PC-9 (cell line): ENCODE results near the gene DRD1. TPM values are rescaled to one million over a fixed set of nuclear protein-coding genes. Genes with fewer than 3 reads are reported as not detected.
"Not testable (repeated sequence)": the region's sequence is repeated elsewhere in the genome, so short reads cannot be mapped to it uniquely, and the experiment has no call there.

ENCODE experiments used
- BruUV-seq: library from RNA; stranded (reverse); fragments of 400-500 nt; replicated peaks from 2 replicates; lab custom pipeline; 2021; lab: Mats Ljungman, UMichigan
- CTCF ChIA-PET: fragments of 300-600 bp; sonication (Branson Sonifier 250); formaldehyde crosslinking; loops from one replicate; lab custom pipeline; 2022; ENCODE audit warnings: antibody characterized with exemption; lab: Charles Lee
- POLR2A ChIA-PET: fragments of 300-600 bp; sonication (Branson Sonifier 250); formaldehyde crosslinking; loops from one replicate; lab custom pipeline; 2022; ENCODE audit warnings: antibody characterized with exemption; ENCODE audit not compliant: unreplicated experiment; lab: Charles Lee
- DNase-seq, 2 experiments: peaks; one replicate each; pipeline versions ENCODE4 v3.0.0 to v3.0.0-alpha.2; 2015 to 2022; ENCODE audit warnings: mixed read lengths in 1 of 2
- H2AFZ ChIP-seq: fragments of 200-600 bp; sonication (generic); 2 replicates; pipeline ENCODE4 v1.8.1; 2017; ENCODE audit warnings: antibody characterized with exemption
- H3F3A ChIP-seq: fragments of 200-600 bp; sonication (generic); 2 replicates; pipeline ENCODE4 v1.8.1; 2017; ENCODE audit warnings: antibody characterized with exemption, mild to moderate bottlenecking, low read depth; ENCODE audit not compliant: insufficient read depth
- H3K27ac ChIP-seq: fragments of 200-600 bp; sonication (generic); 2 replicates; pipeline ENCODE4 v1.6.1; 2016; ENCODE audit warnings: mixed run types
- H3K27me3 ChIP-seq: fragments of 200-600 bp; sonication (generic); 2 replicates; pipeline ENCODE4 v1.6.1; 2016; ENCODE audit warnings: low read depth, mixed run types; ENCODE audit not compliant: insufficient read depth
- H3K36me3 ChIP-seq: fragments of 200-600 bp; sonication (generic); 2 replicates; pipeline ENCODE4 v1.6.1; 2016; ENCODE audit warnings: low read depth, mixed run types
- H3K4me1 ChIP-seq: fragments of 200-600 bp; sonication (generic); replicated peaks from 2 replicates; pipeline ENCODE4 v1.6.1; 2016; ENCODE audit warnings: mixed run types; ENCODE audit not compliant: insufficient read depth
- H3K4me2 ChIP-seq: fragments of 200-600 bp; sonication (generic); 2 replicates; pipeline ENCODE4 v1.6.1; 2017; ENCODE audit warnings: mixed run types
- H3K4me3 ChIP-seq: fragments of 200-600 bp; sonication (generic); 2 replicates; pipeline ENCODE4 v1.6.1; 2016; ENCODE audit warnings: mixed run types
- H3K79me2 ChIP-seq: fragments of 200-600 bp; sonication (generic); 2 replicates; pipeline ENCODE4 v1.6.1; 2017; ENCODE audit warnings: low read depth, mixed run types
- H3K9me2 ChIP-seq: fragments of 200-600 bp; sonication (generic); 2 replicates; pipeline ENCODE4 v1.8.1; 2017; ENCODE audit warnings: mild to moderate bottlenecking; ENCODE audit not compliant: insufficient read depth
- H3K9me3 ChIP-seq: fragments of 200-600 bp; sonication (generic); 2 replicates; pipeline ENCODE4 v1.8.1; 2016; ENCODE audit warnings: low read depth; ENCODE audit not compliant: insufficient read depth
- H4K20me1 ChIP-seq: fragments of 200-600 bp; sonication (generic); 2 replicates; pipeline ENCODE4 v1.8.1; 2017; ENCODE audit not compliant: insufficient read depth
- CTCF ChIP-seq: fragments of 200-600 bp; sonication (generic); conservative IDR thresholded peaks from 2 replicates; pipeline ENCODE4 v1.6.1; 2017; ENCODE audit warnings: mixed run types, antibody characterized with exemption, mild to moderate bottlenecking, moderate library complexity
- EZH2 ChIP-seq: fragments of 200-600 bp; sonication (generic); IDR thresholded peaks from 2 replicates; pipeline ENCODE4 v1.8.0; 2017; ENCODE audit warnings: antibody characterized with exemption, low read depth
- intact Hi-C: fragments of 100-400 bp; cut with micrococcal nuclease; formaldehyde crosslinking; loops from one replicate; pipeline ENCODE4 v1.10.0; 2022; ENCODE audit not compliant: unreplicated experiment
- total RNA-seq: library from RNA; stranded (reverse); gene quantifications from 2 replicates; pipeline ENCODE4 v1.2.3, GENCODE V29; 2021

DRD1 gene
- total RNA-seq, 1 experiment from 2014 or later: not detected

- intact Hi-C loops: no loop called here
- Histone ChIP-seq H3K4me3 (no peak overlapping the region), H3K36me3 (no peaks in the 10 kb centered on the region), H3K27me3 (peaks cover 59% of the 10 kb centered on the region), H3K9me2 (no peaks in the 10 kb centered on the region), H3K27ac (no peak overlapping the region), H3K4me2 (no peak overlapping the region), H3K9me3 (no peaks in the 10 kb centered on the region), H3K4me1 (no peaks in the 10 kb centered on the region), H2AFZ (no peak overlapping the region), H3K79me2 (no peaks in the 10 kb centered on the region), H4K20me1 (no peaks in the 10 kb centered on the region), H3F3A (no peaks in the 10 kb centered on the region)
- ChIA-PET CTCF (no interaction called here), POLR2A (no interaction called here)
- DNase-seq: no peak
- no TSS peak for BruUV-seq
- no peak for TF ChIP-seq CTCF
- TF ChIP-seq EZH2: no peak
These were observed 4.3 kb upstream of the DRD1 start for GRCh38 chr5:175448276-175448675.

GRCh38 chr5:175447571-175447970 lies 3.6 kb upstream of the DRD1 start:
- Histone ChIP-seq H3K4me1 (no peaks in the 10 kb centered on the region), H3K9me2 (no peaks in the 10 kb centered on the region), H3K36me3 (no peaks in the 10 kb centered on the region), H3K27ac (no peak overlapping the region), H3K27me3 (peaks cover 57% of the 10 kb centered on the region), H3K79me2 (no peaks in the 10 kb centered on the region), H3K9me3 (no peaks in the 10 kb centered on the region), H3K4me3 (no peak overlapping the region), H4K20me1 (no peaks in the 10 kb centered on the region), H3F3A (no peaks in the 10 kb centered on the region), H2AFZ (no peak overlapping the region), H3K4me2 (no peak overlapping the region)
- DNase-seq: no peak
- no peak for TF ChIP-seq CTCF
- intact Hi-C loops: no loop called here
- ChIA-PET CTCF (no interaction called here), POLR2A (no interaction called here)
- no TSS peak for BruUV-seq

DNA sequence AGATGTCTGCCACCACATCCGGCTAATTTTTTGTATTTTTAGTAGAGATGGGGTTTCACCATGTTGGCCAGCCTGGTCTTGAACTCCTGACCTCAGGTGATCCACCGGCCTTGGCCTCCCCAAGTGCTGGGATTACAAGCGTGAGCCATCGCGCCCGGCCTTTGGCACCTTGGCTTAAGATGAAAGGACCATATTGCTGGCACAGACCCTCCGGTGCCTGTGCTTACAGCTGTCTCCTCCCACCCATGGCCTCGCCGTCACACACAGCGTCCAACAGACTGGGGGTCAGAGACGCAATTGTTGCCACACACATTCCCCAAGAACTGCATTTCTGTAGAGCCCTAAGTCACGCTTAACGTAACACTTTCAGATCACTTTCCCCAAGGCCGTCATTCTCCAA lies 2.4 kb upstream of the DRD1 start:
- H4K20me1 ChIP-seq, H3K9me3 ChIP-seq, H3K79me2 ChIP-seq, intact Hi-C loops, POLR2A ChIA-PET, CTCF ChIA-PET, H2AFZ ChIP-seq, H3K36me3 ChIP-seq, H3F3A ChIP-seq, H3K27ac ChIP-seq, DNase-seq, BruUV-seq, H3K4me1 ChIP-seq, H3K4me2 ChIP-seq, H3K4me3 ChIP-seq, H3K9me2 ChIP-seq: not testable (repeated sequence)
- peaks cover 58% of the 10 kb centered on the region for H3K27me3 ChIP-seq

DNA sequence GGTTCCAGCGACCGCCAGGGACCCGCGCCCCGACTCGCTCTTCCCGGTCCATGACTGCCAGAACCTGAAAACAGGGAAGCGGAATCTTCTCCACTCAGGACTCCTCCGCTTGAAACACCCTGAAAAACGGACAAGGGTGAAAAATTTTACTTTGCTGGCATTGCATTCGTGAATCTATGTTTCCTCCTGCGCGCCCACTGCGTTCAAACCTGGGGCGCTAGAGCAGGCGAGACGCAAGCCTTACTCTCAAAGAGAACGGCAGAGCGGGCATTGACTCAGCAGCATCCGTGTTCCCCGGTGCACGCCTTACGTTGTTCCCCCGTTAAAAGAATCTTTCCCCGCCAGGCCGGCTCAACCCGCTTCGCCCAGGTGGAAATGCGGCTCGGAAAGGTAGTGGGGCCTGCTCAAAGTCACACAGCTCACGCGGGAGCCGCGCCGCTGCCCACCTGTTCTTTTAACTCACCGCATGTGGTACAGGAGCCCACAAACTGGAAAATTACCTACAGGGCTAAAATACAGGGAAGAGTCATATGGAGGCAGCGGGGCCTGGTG lies 999 bp upstream of the DRD1 start:
- intact Hi-C loops: no loop called here
- no peaks in the 10 kb centered on the region for H3F3A ChIP-seq
- H3K79me2 ChIP-seq: no peaks in the 10 kb centered on the region
- peaks cover 56% of the 10 kb centered on the region for H3K27me3 ChIP-seq
- no peaks in the 10 kb centered on the region for H3K4me1 ChIP-seq
- no peak overlapping the region for H2AFZ ChIP-seq
- no TSS peak for BruUV-seq
- no peak for DNase-seq
- no peaks in the 10 kb centered on the region for H3K9me2 ChIP-seq
- H3K4me3 ChIP-seq: no peak overlapping the region
- CTCF ChIA-PET: interaction anchor here (0.7 kb wide), 1 partner anchor 704 kb away, joined by 3 read pairs; no protein-coding TSS in a partner anchor
- no peaks in the 10 kb centered on the region for H3K36me3 ChIP-seq
- POLR2A ChIA-PET: no interaction called here
- H4K20me1 ChIP-seq: no peaks in the 10 kb centered on the region; the same call in 1 of the 2 replicates
- no peak for TF ChIP-seq CTCF
- no peak for TF ChIP-seq EZH2
- H3K27ac ChIP-seq: no peak overlapping the region
- no peak overlapping the region for H3K4me2 ChIP-seq
- H3K9me3 ChIP-seq: no peaks in the 10 kb centered on the region; the same call in 1 of the 2 replicates
